HEK293 (cell line): ENCODE data around the gene BTF3.

Experiments used
- ZNF146 ChIP-seq: fragments of 450-650 bp; formaldehyde crosslinking; IDR thresholded peaks from 2 replicates; pipeline ENCODE4 v1.5.1; 2016; ENCODE audit warnings: missing biosample characterization, missing genetic modification characterization
- ZNF670 ChIP-seq: fragments of 450-650 bp; formaldehyde crosslinking; IDR thresholded peaks from 2 replicates; pipeline ENCODE4 v1.5.1; 2016; ENCODE audit warnings: missing biosample characterization, missing genetic modification characterization, low read depth
- TF ChIP-seq, protein P1 (sequence below): fragments of 450-650 bp; formaldehyde crosslinking; IDR thresholded peaks from 2 replicates; pipeline ENCODE4 v1.5.1; 2016; ENCODE audit warnings: missing biosample characterization, missing genetic modification characterization

GRCh38 chr5:73507062-73507461 is 8.8 kb downstream of the BTF3 start:
- TF ChIP-seq ZNF146 (tag by site-specific recombination) (no peak), ZNF670 (no peak)
- TF ChIP-seq, protein P1, sequence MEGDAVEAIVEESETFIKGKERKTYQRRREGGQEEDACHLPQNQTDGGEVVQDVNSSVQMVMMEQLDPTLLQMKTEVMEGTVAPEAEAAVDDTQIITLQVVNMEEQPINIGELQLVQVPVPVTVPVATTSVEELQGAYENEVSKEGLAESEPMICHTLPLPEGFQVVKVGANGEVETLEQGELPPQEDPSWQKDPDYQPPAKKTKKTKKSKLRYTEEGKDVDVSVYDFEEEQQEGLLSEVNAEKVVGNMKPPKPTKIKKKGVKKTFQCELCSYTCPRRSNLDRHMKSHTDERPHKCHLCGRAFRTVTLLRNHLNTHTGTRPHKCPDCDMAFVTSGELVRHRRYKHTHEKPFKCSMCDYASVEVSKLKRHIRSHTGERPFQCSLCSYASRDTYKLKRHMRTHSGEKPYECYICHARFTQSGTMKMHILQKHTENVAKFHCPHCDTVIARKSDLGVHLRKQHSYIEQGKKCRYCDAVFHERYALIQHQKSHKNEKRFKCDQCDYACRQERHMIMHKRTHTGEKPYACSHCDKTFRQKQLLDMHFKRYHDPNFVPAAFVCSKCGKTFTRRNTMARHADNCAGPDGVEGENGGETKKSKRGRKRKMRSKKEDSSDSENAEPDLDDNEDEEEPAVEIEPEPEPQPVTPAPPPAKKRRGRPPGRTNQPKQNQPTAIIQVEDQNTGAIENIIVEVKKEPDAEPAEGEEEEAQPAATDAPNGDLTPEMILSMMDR (tag by site-specific recombination): no peak
